Epithelial cell of esophagus (primary cell): ENCODE data around the gene IZUMO4.

ENCODE experiments used
- DNase-seq: peaks from one replicate; pipeline ENCODE4 v3.0.0; 2010; ENCODE audit warnings: low read depth
- H3K4me3 ChIP-seq: 2 replicates; pipeline ENCODE4 v1.5.1; 2011; ENCODE audit warnings: mild to moderate bottlenecking, low read length, control low read depth
- TF ChIP-seq, protein P1 (sequence below): IDR thresholded peaks from 2 replicates; pipeline ENCODE4 v1.5.1; 2011; ENCODE audit warnings: low read depth, mild to moderate bottlenecking, low read length, control low read depth, inconsistent platforms; ENCODE audit not compliant: insufficient read depth; ENCODE audit errors: missing control alignments

Gene IZUMO4

GRCh38 chr19:2119921-2120785 lies 23.4 kb downstream of the IZUMO4 start:
- TF ChIP-seq, protein P1, sequence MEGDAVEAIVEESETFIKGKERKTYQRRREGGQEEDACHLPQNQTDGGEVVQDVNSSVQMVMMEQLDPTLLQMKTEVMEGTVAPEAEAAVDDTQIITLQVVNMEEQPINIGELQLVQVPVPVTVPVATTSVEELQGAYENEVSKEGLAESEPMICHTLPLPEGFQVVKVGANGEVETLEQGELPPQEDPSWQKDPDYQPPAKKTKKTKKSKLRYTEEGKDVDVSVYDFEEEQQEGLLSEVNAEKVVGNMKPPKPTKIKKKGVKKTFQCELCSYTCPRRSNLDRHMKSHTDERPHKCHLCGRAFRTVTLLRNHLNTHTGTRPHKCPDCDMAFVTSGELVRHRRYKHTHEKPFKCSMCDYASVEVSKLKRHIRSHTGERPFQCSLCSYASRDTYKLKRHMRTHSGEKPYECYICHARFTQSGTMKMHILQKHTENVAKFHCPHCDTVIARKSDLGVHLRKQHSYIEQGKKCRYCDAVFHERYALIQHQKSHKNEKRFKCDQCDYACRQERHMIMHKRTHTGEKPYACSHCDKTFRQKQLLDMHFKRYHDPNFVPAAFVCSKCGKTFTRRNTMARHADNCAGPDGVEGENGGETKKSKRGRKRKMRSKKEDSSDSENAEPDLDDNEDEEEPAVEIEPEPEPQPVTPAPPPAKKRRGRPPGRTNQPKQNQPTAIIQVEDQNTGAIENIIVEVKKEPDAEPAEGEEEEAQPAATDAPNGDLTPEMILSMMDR = no peak
- DNase-seq = no peak
- no peak overlapping the region for H3K4me3 ChIP-seq

DNA sequence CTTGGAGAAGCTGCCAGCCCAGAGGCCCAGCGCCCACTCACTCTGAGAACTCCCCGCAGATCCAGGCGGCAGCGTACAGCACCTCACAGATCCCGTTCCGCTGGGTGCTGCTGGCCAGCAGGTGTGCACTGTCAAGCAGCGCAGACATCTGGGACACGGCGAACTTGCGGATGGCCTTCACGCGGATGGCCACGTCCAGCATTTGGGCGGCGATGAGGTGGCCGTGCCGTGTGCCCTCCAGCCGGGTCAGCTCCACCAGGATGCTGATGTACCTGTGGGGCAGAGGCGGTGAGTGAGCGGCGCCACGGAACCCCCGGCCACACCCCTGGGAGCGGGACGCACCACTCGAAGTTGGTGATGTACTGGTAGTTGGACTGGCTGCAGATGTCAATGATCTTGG lies 24.1 kb downstream of the IZUMO4 start:
- no peak for DNase-seq
- H3K4me3 ChIP-seq = no peak overlapping the region
- TF ChIP-seq, protein P1 = no peak

- H3K4me3 ChIP-seq = no peak overlapping the region
- TF ChIP-seq, protein P1 = no peak
- no peak for DNase-seq
These were observed 24.8 kb downstream of the IZUMO4 start for GRCh38 chr19:2121416-2122051.

DNA sequence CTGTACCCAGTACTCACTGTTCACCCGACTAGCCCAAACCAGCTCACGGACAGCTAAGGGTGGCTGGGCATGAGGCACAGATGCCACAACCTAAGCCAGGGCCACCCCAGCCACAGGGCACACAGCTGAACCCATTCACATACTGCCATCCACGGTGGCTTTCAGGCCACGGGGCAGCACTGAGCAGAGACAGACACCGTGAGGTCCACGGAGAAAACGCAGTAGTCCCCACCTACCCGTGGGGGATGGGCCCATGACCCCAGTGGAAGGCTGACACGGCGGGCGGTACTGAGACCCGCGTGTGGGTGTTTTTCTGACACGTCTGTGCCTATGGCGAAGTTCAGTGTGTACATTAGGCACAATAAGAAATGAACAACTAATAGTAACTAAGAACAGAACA lies 25.5 kb downstream of the IZUMO4 start:
- TF ChIP-seq, protein P1 = no peak

DNA sequence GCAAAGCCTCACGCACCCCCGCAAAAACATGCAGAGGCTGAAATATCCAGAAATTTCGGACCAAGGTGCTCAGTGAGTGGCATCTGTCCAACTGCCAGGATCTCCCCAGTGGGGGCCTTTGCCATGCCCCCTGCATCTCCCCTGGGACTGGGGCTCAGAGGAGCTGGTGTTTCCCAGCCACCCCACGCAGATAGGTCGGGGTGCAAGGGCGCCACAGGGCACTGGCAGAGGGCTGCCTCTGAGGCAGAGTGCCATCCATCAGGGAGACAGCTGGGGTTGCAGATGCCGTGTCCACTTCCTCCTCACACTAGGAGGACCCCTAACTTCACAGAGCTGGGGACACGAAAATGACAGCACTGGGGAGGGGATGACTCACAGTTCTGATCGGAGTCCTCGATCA lies 26.3 kb downstream of the IZUMO4 start:
- TF ChIP-seq, protein P1 = no peak
- no peak for DNase-seq
- no peak overlapping the region for H3K4me3 ChIP-seq

More for the DNA sequence above, 25.5 kb downstream of the IZUMO4 start:
- no peak for DNase-seq
- H3K4me3 ChIP-seq = no peak overlapping the region

GRCh38 chr19:2123682-2124387 lies 27.1 kb downstream of the IZUMO4 start:
- DNase-seq = peak; percentile 13
- TF ChIP-seq, protein P1 = no peak
- H3K4me3 ChIP-seq = no peak overlapping the region
